GM18519 (cell line): ENCODE results near the gene IL18BP.

Experiments
- ATAC-seq: cut with Tn5 transposase; IDR thresholded peaks from one replicate; pipeline ENCODE4 v1.9.1; 2021; ENCODE audit warnings: mild to moderate bottlenecking, moderate library complexity; ENCODE audit not compliant: unreplicated experiment, low FRiP score

The IL18BP gene

DNA sequence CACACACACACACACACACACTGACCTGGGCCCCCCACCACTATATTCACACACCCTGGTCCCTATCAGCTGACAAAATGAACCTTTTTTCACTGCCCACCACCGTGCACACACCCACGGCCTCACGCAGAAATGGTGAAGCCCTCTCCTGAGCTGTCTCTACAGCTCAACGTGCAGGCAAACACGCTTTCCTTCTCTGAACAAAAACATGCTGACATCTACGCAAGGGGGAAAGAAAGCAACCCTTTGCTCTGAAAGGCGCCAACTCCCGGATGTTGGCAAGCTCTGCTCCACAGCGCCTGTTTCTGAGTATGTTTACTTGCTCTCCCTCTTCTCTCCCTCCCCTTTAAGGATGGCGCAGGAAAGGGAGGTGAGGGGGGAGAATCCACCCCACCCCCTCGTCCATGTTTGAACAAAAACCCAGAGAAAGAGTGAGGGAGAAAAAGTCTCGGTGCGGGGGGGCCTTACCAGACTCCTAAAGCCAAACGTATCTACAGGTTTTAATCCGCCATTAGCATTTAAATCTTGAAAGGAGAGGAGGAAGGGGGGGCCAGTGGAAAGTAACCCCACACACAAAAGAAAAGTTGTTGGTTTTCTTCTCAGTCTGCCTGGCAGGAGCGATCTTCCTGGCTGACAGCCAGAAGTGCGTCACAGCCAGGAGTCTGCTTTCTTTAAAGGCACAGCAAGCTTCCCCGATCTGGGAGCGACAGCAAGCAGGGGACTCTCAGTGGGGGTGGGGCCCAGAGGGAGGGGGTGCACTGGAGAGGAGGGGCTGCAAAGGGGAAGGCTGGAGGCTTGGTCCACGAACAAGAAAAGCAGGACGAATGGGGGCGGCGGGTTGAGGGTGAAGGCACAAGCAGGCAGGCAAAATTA, 42.0 kb downstream of the IL18BP start:
- ATAC-seq, result no peak

DNA sequence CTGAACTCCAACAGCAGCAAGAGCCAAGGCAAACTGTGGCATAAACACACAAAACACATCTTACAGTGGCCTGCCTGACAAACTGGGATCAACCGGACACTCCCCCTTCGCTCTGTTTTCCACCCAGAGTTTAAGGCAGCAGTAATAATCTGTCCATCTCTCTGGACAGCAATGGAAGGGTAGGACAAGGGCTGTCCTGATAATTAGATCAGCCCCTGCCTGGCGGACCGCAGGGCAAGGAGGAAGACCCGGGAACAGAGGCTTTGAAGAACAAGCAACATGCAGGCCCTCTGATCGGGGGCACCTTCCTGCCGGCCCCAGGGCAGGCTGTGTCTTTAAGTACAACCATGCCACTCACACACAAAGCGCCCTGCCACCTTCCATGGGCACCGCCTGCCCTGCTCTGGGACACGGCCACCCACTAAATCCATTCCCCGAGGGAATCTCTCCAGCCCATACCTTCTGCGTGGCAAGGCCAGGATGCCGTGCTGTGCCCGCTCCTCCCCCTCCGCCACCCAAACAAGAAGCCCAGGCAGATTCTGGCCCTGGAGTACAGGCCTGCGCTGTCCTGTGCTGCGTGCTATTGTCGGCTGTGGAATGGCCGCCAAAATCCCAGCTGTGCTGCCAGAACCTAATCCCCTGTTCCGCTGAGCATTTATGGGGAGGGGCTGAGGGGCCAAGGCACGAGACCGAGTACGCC, 42.8 kb downstream of the IL18BP start:
- ATAC-seq, result no peak

DNA sequence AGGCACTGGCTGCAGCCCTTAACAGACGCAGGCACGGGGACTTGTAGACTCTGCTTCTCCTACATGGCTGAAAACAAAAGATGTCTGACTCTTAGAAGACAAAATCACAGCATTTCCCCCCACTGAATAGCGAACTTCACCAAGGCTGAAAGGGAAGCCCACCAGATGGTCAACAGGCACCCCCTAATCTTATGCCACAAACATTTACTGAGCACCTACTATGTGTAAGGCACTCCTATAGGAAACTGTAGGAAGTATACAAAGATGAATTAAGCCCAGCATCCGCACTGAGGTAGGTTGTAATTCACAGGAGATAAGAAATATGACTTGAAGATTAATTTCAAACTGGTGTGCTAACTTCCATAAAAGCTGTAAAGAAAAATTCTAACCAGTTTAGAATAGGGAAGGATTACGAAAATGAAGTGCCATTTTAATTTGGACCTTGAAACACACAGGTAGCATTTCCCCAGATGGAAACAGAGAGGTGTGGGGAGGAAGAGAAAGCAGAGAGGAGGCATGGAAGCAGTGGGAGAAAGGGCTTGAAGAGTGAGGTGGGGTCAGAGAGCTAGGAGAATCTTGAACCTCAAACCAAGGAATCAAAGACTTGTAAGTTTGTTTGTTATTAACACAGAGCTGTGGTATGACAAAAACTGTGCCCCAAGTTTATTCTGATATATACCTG, 43.5 kb downstream of the IL18BP start:
- no peak for ATAC-seq

DNA sequence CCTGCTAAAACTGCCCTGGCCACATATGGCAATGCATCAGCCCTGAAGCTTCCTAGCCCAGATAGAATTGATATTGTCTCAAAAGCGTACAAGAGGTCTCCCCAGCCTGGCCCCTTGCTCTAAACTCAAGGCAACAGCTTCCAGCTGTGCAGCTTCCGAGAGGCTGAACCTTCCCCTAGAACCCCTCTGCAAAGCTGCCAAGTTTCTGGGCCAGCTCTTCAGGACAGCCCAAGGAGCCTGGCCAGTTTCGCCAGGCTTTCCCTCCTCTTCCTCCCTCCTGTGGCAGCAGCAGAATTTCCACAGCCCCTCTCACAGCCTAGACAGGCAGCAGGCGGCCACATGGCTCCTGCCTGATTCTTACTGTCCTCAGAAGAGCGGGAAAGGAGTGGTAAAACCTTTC, 47.1 kb downstream of the IL18BP start:
- ATAC-seq, result no peak

DNA sequence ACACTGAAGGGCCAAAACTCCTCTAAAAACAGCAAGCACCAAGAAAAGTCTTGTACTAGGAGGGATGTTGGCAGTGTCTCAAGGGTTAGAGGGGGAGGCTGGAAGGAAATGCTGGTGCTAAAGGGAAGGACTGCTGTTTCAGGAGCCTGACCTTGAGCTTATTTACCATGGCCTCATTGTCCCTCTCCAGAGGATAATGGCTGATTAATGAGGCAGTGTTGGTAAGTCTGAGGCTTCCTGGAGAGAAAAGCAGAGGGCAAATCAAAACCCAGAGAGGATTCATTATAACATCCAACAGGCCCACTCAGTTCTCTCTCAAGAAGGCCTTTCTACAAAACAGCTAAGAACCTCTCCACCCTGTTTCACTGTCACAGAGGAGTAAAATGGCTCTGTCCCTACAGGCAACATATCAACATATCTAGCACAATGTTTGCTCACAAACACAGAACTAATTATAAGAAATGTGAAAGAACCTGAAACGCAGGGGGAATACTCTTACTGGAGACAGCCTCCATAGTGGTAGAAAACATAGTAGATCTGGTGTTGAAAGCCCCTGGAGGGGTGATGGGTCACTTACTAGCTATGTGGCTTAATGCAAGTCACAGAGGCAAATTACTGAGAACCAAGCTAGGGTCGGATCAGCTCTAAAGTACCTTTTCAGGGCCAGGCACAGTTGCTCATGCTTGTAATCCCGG, 50.2 kb downstream of the IL18BP start:
- ATAC-seq, result no peak
